ENCODE data around the gene RTKN2. TPM values are rescaled to one million over a fixed set of nuclear protein-coding genes. Genes with fewer than 3 reads are reported as not detected.
"Not testable (repeated sequence)": the region's sequence is repeated elsewhere in the genome, so short reads cannot be mapped to it uniquely, and the experiment has no call there.

RTKN2 gene
- total RNA-seq, 1 experiment from 2014 or later = 14.4 TPM

- no peak overlapping the region for H2AFZ ChIP-seq (ENCODE audit: low read length)
- DNase-seq = no peak
- no peak overlapping the region for H2BK15ac ChIP-seq (ENCODE audit: low read depth, low read length)
- H3K4ac ChIP-seq (ENCODE audit: low read depth, low read length) = no peak overlapping the region
- no peak overlapping the region for H3K18ac ChIP-seq (ENCODE audit: insufficient read length, low read depth, low read length)
- no peaks in the 10 kb centered on the region for H3K79me2 ChIP-seq (ENCODE audit: insufficient read depth, low read length)
- no peaks in the 10 kb centered on the region for H3K79me1 ChIP-seq (ENCODE audit: insufficient read depth, low read depth, low read length, poor library complexity, severe bottlenecking)
- no peaks in the 10 kb centered on the region for H4K20me1 ChIP-seq (ENCODE audit: control insufficient read depth, insufficient read depth, insufficient read length)
- no peak overlapping the region for H2BK5ac ChIP-seq (ENCODE audit: insufficient read length, low read length)
- no peak overlapping the region for H3K27ac Mint-ChIP-seq
- H3K4me3 Mint-ChIP-seq = no peak overlapping the region
- no peak overlapping the region for H3K9ac ChIP-seq (ENCODE audit: extremely low read depth, insufficient read length, low read length)
- peaks cover 1% of the 10 kb centered on the region; the same call in 1 of the 2 replicates for H3K27me3 Mint-ChIP-seq (ENCODE audit: low read depth)
- no peak overlapping the region for H3K27ac ChIP-seq (ENCODE audit: insufficient read length, low read depth, low read length)
- H3K4me1 Mint-ChIP-seq = no peaks in the 10 kb centered on the region
- H2BK20ac ChIP-seq (ENCODE audit: low read depth, low read length, poor library complexity, severe bottlenecking) = no peak overlapping the region
- H2BK120ac ChIP-seq (ENCODE audit: low read depth, low read length, poor library complexity, severe bottlenecking) = no peak overlapping the region
- H3K14ac ChIP-seq (ENCODE audit: insufficient read depth, low read length) = no peak overlapping the region
- no peaks in the 10 kb centered on the region for H3K4me1 ChIP-seq (ENCODE audit: insufficient read depth, low read length)
- no peak overlapping the region for H3T11ph ChIP-seq (ENCODE audit: low read length)
- no peak overlapping the region for H3K56ac ChIP-seq (ENCODE audit: insufficient read length, low read depth, low read length)
- H2AK5ac ChIP-seq (ENCODE audit: insufficient read length, low read length) = no peak overlapping the region
- TF ChIP-seq CTCF (conservative IDR thresholded peaks at IDR 0.05) = no peak
- no peak overlapping the region for H3K23ac ChIP-seq (ENCODE audit: insufficient read length, low read depth, low read length)
- H3K9me3 Mint-ChIP-seq = peaks cover 0 to 3% of the 10 kb centered on the region in 2 experiments; a peak in 2 of 5 replicates
- no peak overlapping the region for H4K5ac ChIP-seq (ENCODE audit: insufficient read length, low read depth, low read length)
- no peaks in the 10 kb centered on the region for H3K27me3 ChIP-seq (ENCODE audit: insufficient read depth, low read length)
- H3K36me3 Mint-ChIP-seq (ENCODE audit: insufficient read depth in 1 of 3, low read depth in 3 of 3) = no peaks in the 10 kb centered on the region
- H4K8ac ChIP-seq (replicated peaks; ENCODE audit: insufficient read length, low read depth, low read length) = no peak overlapping the region
- H4K91ac ChIP-seq (ENCODE audit: insufficient read length, low read depth, low read length) = no peak overlapping the region
- no peaks in the 10 kb centered on the region for H3K9me3 ChIP-seq (ENCODE audit: control insufficient read depth, low read depth, low read length)
- no peak overlapping the region for H2BK12ac ChIP-seq (ENCODE audit: insufficient read length, low read depth, low read length)
- H3K23me2 ChIP-seq (ENCODE audit: insufficient read length, low read depth, low read length, poor library complexity, severe bottlenecking) = no peaks in the 10 kb centered on the region
- no peak overlapping the region for H3K4me2 ChIP-seq (ENCODE audit: insufficient read depth, insufficient read length, low read length)
Measured at GRCh38 chr10:62284221-62284620, 15.6 kb upstream of the RTKN2 start.

GRCh38 chr10:62281348-62281747 lies 12.7 kb upstream of the RTKN2 start:
- H3K4me3 Mint-ChIP-seq; H3K23ac ChIP-seq (ENCODE audit: insufficient read length, low read depth, low read length); H2BK5ac ChIP-seq (ENCODE audit: insufficient read length, low read length); H3K56ac ChIP-seq (ENCODE audit: insufficient read length, low read depth, low read length); H3K18ac ChIP-seq (ENCODE audit: insufficient read length, low read depth, low read length); H3K4me2 ChIP-seq (ENCODE audit: insufficient read depth, insufficient read length, low read length); H3K27me3 Mint-ChIP-seq (ENCODE audit: low read depth); H2BK12ac ChIP-seq (ENCODE audit: insufficient read length, low read depth, low read length); H3K9me3 Mint-ChIP-seq; H4K20me1 ChIP-seq (ENCODE audit: control insufficient read depth, insufficient read depth, insufficient read length); H2AFZ ChIP-seq (ENCODE audit: low read length); H3T11ph ChIP-seq (ENCODE audit: low read length); H3K4me1 ChIP-seq (ENCODE audit: insufficient read depth, low read length); H3K27me3 ChIP-seq (ENCODE audit: insufficient read depth, low read length); H2AK5ac ChIP-seq (ENCODE audit: insufficient read length, low read length); H3K79me2 ChIP-seq (ENCODE audit: insufficient read depth, low read length); H4K8ac ChIP-seq (replicated peaks; ENCODE audit: insufficient read length, low read depth, low read length); H3K14ac ChIP-seq (ENCODE audit: insufficient read depth, low read length); DNase-seq; H3K27ac ChIP-seq (ENCODE audit: insufficient read length, low read depth, low read length); H3K4ac ChIP-seq (ENCODE audit: low read depth, low read length); H4K5ac ChIP-seq (ENCODE audit: insufficient read length, low read depth, low read length); H3K4me1 Mint-ChIP-seq; H2BK20ac ChIP-seq (ENCODE audit: low read depth, low read length, poor library complexity, severe bottlenecking); H2BK15ac ChIP-seq (ENCODE audit: low read depth, low read length); H3K23me2 ChIP-seq (ENCODE audit: insufficient read length, low read depth, low read length, poor library complexity, severe bottlenecking); H4K91ac ChIP-seq (ENCODE audit: insufficient read length, low read depth, low read length); H3K9ac ChIP-seq (ENCODE audit: extremely low read depth, insufficient read length, low read length); H3K79me1 ChIP-seq (ENCODE audit: insufficient read depth, low read depth, low read length, poor library complexity, severe bottlenecking); H3K36me3 Mint-ChIP-seq (ENCODE audit: insufficient read depth in 1 of 3, low read depth in 3 of 3); H3K9me3 ChIP-seq (ENCODE audit: control insufficient read depth, low read depth, low read length); H2BK120ac ChIP-seq (ENCODE audit: low read depth, low read length, poor library complexity, severe bottlenecking): not testable (repeated sequence)
- no CpG with 5 or more reads among the region's 24 CpGs for WGBS (ENCODE audit: extremely low coverage, insufficient read length, low lambda C conversion rate)
- peak overlapping the region in 1 of 3 experiments; percentile 44; a peak in 1 of 7 replicates for H3K27ac Mint-ChIP-seq

Data from H9 (cell line).